GM19372 (cell line): Measurements from ENCODE around the gene STXBP5.

Experiments used
- ATAC-seq: cut with Tn5 transposase; IDR thresholded peaks from one replicate; pipeline ENCODE4 v1.9.1; 2021; ENCODE audit warnings: mild to moderate bottlenecking, low read depth, moderate library complexity; ENCODE audit not compliant: unreplicated experiment

Gene STXBP5

GRCh38 chr6:147416622-147417021 lies 212.4 kb downstream of the STXBP5 start:
- ATAC-seq: no peak

DNA sequence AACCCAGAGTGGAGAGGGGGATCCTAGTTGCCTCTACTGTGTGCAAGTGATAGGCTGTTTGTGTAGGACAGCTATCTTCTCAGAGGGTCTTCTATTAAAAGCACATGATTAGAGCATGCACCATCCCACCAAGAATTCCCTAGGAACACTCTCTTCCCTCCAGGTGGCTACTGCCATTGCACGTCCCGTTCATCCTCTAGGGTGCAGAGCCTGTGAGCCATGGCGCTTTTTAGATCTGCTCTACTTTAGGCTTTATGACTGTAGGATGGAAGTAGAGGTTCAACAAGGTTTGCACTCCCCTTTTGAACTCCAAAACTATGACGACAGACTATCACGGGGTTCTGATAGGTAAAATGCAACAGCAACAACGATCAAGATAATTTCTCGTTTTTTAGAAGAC lies 213.7 kb downstream of the STXBP5 start:
- no peak for ATAC-seq

- ATAC-seq: no peak
Measured at GRCh38 chr6:147418523-147418922, 214.3 kb downstream of the STXBP5 start.

DNA sequence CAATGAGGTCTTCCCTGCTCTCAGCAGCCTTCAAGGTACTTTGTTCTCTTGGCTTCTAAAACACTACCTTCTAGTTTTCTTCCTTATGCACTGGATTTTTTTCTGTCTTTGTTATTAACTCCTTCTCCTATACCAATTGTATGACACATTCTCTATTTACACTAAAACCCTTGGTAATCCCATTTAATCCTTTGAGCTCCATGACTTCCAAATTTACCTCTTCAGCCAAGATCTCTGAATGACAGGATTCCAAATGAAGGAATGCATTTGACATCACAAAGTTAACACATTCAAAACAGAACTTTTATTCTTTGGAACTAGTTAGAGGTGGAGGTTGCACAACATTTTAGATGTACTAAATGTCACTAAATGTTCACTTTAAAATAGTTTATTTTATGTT lies 217.7 kb downstream of the STXBP5 start:
- no peak for ATAC-seq

DNA sequence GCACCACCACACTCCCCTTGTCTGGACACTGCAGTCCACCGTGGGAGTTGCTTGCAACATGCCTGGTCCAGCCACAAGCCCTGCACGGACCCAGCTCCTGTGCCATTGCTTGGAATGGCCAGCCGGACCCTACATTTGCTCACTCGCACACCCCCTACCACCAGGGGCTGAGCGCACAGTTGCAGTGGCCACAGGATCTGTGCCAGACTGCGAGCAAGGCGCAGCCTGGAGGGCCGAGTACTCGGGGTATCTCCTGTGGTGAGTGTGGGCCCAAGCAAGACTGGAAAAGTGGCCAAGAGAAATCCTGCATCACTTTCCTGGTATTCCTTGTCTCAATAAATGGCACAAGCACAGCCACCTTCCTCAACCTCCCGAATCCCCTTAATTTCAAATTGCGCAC lies 218.9 kb downstream of the STXBP5 start:
- no peak for ATAC-seq

- no peak for ATAC-seq
Measured at GRCh38 chr6:147429794-147430193, 225.6 kb downstream of the STXBP5 start.

DNA sequence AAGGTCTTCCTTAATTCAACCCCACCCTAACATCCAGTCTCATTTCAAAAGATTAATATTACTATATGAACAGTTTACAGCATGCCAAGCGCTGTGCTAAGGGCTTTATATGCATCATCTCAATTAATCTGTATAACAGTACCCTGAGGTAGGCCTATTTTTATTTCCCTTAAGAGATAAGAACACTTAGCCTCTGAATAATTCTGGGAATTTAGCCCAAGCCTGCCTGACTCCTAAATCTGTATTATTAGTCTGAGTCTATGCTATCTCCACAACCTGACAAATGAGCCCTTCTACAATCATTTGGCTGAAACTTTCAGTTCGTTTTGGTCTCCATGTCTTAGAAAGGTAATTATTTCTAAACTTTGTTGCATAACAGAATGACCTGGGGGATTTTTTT lies 226.6 kb downstream of the STXBP5 start:
- ATAC-seq: no peak

DNA sequence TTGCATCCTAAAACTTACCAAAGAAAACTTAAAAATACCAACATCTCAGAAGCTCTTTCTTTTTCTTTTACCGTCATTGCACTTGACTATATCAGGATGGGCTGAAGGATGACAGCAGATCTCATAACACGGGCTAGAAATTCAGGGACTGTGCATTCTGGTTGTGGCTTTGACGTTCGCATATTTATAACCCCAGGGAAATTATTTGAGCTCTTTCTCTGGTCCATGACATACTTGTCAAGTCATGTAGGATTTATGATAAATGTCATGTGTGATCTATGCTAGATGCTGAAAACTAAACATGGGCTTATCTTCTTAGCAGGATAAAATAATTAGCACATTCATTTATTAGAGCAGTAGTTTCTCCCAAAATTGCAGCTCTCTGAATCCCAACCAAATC lies 229.9 kb downstream of the STXBP5 start:
- ATAC-seq: no peak

DNA sequence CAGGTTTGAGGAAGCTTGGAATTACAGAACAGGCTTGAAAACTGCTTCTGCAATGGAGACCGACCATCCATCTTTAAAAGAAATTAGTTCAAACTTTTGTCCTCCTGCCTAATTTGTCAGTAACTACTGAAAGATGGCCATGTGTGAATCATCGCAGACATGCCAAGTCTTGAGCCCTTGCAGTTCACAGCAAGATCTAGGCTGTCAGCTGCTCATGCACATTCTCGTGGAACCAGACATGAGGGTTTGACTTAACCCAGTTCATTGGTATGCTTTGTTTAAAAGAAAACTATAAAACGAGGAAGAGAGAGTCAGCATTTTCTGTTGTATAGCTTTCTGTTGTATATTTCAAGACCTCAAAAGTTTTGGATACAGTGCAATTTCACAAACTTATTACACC lies 230.3 kb downstream of the STXBP5 start:
- no peak for ATAC-seq

DNA sequence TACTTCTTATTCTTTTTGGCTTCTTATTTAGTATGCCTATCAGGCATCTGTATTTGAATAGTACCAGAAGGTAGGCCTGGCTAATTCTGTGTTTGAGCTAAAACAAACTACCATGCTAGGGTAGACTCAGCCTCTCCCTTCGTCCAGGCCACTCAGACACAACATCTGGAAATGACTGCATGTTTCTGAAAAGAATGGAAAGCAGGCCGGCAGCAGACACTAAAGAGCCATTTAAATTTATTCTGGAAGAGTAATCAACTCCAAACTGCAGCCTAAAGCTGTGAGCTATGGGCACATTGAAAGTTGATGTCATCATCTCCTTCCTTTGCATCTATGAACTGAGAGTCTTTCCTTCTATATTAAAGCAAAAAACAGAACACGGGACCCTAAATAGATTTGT lies 233.4 kb downstream of the STXBP5 start:
- ATAC-seq: no peak

- no peak for ATAC-seq
Measured at GRCh38 chr6:147438758-147439528, 234.7 kb downstream of the STXBP5 start.
